GM20000 (cell line): ENCODE results near the gene KCNK5.

Source experiments
- DNase-seq: peaks from one replicate; pipeline ENCODE4 v3.0.0; 2012; ENCODE audit warnings: low spot score
- TF ChIP-seq, protein P1 (sequence below): IDR thresholded peaks from 2 replicates; pipeline ENCODE4 v1.5.1; 2012; ENCODE audit warnings: mild to moderate bottlenecking, control low read depth; ENCODE audit errors: extremely low read depth, missing control alignments

The KCNK5 gene

DNA sequence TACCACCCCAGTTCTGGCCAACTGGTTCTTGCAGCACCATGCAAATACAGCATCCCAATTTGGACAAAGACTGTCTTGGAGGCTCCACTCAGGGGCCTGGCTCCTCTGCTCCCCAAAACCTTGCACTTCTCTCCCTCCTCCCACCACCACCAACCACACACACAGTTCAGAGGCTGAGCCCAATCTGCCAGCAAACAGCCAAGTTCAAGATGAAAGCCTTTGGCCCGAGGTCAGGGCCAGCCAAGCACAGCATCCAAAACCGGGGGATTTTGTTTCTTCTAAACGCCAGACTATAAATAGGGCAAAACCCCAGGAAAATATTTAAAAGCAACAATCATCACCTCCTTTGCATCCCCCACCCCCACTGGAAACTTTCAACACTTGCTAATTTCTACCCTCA is 5.7 kb downstream of the KCNK5 start:
- DNase-seq = no peak
- TF ChIP-seq, protein P1, sequence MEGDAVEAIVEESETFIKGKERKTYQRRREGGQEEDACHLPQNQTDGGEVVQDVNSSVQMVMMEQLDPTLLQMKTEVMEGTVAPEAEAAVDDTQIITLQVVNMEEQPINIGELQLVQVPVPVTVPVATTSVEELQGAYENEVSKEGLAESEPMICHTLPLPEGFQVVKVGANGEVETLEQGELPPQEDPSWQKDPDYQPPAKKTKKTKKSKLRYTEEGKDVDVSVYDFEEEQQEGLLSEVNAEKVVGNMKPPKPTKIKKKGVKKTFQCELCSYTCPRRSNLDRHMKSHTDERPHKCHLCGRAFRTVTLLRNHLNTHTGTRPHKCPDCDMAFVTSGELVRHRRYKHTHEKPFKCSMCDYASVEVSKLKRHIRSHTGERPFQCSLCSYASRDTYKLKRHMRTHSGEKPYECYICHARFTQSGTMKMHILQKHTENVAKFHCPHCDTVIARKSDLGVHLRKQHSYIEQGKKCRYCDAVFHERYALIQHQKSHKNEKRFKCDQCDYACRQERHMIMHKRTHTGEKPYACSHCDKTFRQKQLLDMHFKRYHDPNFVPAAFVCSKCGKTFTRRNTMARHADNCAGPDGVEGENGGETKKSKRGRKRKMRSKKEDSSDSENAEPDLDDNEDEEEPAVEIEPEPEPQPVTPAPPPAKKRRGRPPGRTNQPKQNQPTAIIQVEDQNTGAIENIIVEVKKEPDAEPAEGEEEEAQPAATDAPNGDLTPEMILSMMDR = no peak

DNA sequence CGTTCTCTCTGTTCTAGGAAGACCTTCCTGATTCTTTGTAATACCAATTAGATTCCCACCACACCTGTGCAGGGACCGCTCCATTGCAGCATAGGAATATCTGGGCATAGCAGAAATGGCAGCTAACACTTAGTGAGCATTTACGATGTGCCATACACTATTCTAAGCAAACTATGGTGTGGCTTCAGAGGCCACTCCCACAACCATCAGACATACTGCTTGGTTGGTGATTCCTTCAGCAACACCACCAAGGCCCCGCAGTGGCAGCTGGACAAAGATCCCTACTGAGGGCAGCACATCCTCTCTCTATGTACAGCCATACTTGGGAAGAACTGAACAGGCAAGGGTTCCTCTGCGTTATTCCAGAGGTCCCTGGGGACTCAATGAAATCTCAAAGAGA is 6.2 kb downstream of the KCNK5 start:
- no peak for DNase-seq
- TF ChIP-seq, protein P1 = no peak

DNA sequence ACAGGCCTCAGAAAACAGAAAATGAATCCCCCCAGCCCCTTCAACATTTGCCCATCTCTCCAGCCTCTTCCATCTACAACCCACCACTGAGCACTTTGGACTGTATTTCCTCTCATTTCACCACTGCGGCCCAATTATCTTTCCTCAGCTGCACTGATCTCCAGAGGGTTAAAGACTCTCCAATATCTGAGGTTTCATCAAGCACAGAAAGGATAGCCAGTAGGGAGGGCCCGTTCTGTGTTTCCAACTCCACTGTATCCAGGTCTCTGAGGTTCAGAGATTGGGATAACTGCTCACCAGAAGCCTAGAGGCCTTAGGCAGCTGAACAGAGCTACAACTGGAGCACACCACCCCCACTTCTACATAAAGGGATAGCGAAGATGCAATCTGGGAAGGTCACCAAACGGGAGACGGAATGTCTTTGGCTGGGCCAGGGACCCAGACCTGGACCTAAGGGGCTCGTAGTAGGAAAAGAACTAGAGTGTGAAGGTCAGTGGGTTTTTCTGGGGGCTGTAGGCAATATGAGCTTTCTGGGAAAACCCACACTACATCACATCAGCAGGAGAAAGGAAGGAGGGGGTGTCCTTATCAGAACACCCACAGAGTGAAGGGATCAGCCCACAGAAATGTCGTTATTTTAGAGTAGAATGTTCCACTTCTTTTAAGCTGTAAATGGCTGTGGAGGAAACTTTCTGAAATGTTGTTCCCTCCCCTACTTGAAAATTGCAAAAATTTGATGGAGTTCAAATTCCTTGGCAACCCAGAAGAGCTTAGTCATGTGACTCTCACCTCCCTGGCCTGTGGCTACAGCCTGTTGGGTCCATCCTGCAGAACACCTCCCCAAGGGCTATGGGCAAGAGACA is 7.3 kb downstream of the KCNK5 start:
- DNase-seq = no peak
- TF ChIP-seq, protein P1 = no peak

DNA sequence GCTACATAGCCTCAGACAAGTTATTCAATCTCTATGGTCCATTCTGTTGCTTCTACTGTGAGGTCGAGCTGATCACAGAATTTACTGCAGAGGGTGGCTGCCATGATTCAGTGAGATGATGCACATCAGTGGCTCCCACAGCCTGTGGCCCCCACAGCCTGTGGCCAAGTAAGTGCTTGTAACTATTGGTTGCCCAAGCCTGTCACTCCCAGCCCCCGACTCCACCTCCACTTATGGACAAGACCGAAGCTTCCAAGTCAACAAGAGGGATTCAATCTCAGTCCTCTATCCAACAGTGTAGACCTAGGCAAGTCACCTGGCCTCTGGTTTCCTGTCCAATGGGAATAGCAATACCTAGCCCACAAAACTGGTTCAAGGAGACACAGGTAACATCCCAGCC is 8.2 kb downstream of the KCNK5 start:
- TF ChIP-seq, protein P1 = no peak
- DNase-seq = no peak

DNA sequence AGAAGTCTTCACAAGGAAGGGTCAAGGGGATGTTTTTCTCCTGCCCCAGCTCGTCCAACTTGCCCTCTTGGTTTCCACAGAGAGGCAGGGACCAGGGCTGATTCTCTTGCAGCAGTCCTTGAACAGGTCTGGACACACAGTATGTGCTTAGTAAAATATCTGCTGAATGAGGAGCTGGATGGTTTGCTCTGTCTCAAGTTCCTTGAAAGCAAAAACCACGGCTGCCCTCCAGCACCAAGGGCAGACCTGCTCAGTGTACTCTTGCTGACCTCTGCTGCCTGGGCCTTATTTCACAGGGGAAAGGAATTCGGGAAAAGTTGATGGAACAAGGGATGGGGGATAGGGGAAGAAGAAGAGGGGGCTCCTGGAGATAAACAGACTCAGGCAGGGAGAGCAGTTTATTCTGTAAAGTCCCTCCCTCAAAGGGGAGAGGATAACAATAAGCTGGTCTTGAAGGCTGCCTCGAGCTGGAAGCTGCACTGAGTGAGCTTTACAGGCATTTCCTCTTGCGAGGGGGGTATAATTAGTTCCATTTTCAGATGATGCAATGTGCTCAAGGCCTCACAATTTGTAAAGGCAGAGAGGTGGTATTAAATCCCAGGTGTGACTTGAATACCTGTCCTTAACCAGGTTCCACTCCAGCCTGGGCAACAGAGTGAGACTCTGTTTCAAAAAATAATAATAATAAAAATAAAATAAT is 10.3 kb downstream of the KCNK5 start:
- DNase-seq = peak; percentile 39
- TF ChIP-seq, protein P1 = no peak

DNA sequence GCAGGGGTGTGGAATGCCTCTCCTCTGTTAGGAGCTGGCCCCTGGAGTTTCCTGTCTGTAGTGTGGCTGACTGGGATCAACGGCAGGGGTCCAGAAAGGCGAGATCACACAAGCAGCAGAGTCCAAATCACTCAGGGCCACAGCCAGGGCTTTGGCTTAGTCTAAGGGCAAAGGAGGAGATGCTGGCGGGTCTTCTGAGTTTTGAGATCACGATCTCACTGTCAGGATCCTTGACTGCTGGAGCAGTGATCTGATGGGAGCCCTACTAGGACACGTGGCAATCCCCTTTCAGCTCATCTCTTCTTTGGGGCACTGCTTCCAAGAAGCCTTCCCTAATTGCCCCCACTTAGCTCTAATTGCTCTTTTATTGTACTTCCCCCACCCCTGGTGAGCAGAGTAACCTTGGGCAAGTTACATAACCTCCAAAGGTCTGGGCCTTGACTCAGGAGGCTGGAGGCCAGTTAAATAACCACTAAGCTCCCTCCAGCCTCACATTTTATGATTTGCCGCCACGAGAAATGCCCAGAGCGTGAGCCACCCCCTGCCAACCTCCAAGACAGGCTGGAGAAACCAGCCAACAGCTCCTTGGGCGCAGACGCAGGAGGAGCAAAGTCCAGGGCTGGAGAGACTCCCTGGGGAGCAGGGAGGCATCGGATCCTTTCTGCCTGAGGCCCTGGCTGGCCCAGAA is 12.0 kb downstream of the KCNK5 start:
- no peak for DNase-seq
- TF ChIP-seq, protein P1 = no peak
